Measurements from ENCODE around the gene KANSL1L. TPM values are rescaled to one million over a fixed set of nuclear protein-coding genes. Genes with fewer than 3 reads are reported as not detected.

The KANSL1L gene
- total RNA-seq, 2 experiments from 2014 or later, result 4.8 to 5.4 TPM

DNA sequence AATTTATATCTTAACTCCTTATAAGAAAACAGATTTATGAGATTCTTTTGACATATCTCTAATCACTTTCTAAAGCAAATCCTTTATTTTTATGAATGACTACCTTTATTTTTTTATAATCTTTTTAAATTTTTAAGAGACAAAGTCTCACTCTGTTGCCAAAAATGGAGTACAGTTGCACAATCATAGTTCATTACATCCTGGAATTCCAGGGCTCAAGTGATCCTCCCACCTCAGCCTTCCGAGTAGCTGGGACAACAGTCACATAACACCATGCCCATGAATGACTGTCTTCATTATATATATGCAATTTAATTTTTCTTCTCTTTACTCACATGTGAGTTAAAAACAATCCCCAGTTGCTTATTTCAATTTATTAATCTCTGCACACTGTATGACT lies 32.3 kb upstream of the KANSL1L start:
- ChIA-PET POLR2A (no interaction called here), CTCF (interaction anchor here (1.0 to 1.3 kb wide), 3 partner anchors 226 to 780 kb away, joined by 3 to 8 read pairs (median 4); partner anchors contain the start of gene MAP2)
- H3K36me3 Mint-ChIP-seq (ENCODE audit: low read depth), result no peaks in the 10 kb centered on the region
- no peak overlapping the region for H3K27ac Mint-ChIP-seq
- no peak overlapping the region for H3K4me3 Mint-ChIP-seq
- no peak for TF ChIP-seq CTCF (IDR thresholded peaks at IDR 0.05)
- H3K4me1 Mint-ChIP-seq (ENCODE audit: low read depth), result no peaks in the 10 kb centered on the region
- intact Hi-C loops (cut with micrococcal nuclease), result no loop called here
- no peak for ATAC-seq
- no peaks in the 10 kb centered on the region for H3K9me3 Mint-ChIP-seq
- no peak for DNase-seq
- H3K27me3 Mint-ChIP-seq, result peaks cover 12% of the 10 kb centered on the region

- Mint-ChIP-seq H3K4me3 (no peak overlapping the region), H3K4me1 (ENCODE audit: low read depth) (no peaks in the 10 kb centered on the region), H3K9me3 (no peaks in the 10 kb centered on the region), H3K27ac (no peak overlapping the region), H3K27me3 (peaks cover 12% of the 10 kb centered on the region), H3K36me3 (ENCODE audit: low read depth) (no peaks in the 10 kb centered on the region)
- intact Hi-C loops (cut with micrococcal nuclease), result no loop called here
- ChIA-PET CTCF (interaction anchor here (1.0 kb wide), 1 partner anchor 226 kb away, joined by 3 read pairs; no protein-coding TSS in a partner anchor), POLR2A (no interaction called here)
- no peak for DNase-seq
- no peak for TF ChIP-seq CTCF (IDR thresholded peaks at IDR 0.05)
- ATAC-seq, result no peak
These were observed 31.9 kb upstream of the KANSL1L start for GRCh38 chr2:210203147-210203546.

GRCh38 chr2:210199854-210200253 lies 28.6 kb upstream of the KANSL1L start:
- Mint-ChIP-seq H3K9me3 (no peaks in the 10 kb centered on the region), H3K36me3 (ENCODE audit: low read depth) (no peaks in the 10 kb centered on the region)

GRCh38 chr2:210199186-210199765 lies 28.1 kb upstream of the KANSL1L start:
- Mint-ChIP-seq H3K4me1 (ENCODE audit: low read depth) (no peaks in the 10 kb centered on the region), H3K4me3 (no peak overlapping the region), H3K36me3 (ENCODE audit: low read depth) (no peaks in the 10 kb centered on the region), H3K9me3 (no peaks in the 10 kb centered on the region), H3K27ac (no peak overlapping the region), H3K27me3 (peaks cover 5% of the 10 kb centered on the region)
- DNase-seq, result no peak
- POLR2A ChIA-PET, result interaction anchor here (0.6 kb wide), 1 partner anchor 118 kb away, joined by 4 read pairs; no protein-coding TSS in a partner anchor
- ATAC-seq, result no peak
- TF ChIP-seq CTCF (IDR thresholded peaks at IDR 0.05), result peak; percentile 79
- CTCF ChIA-PET, result interaction anchor here (0.7 to 2.7 kb wide), 28 partner anchors 9 to 1804 kb away, joined by 3 to 47 read pairs (median 4); partner anchors contain the start of genes ACADL and RPE
- intact Hi-C loops (cut with micrococcal nuclease), result no loop called here

More at GRCh38 chr2:210199854-210200253, 28.6 kb upstream of the KANSL1L start:
- CTCF ChIA-PET, result interaction anchor here (1.1 to 2.7 kb wide), 3 partner anchors 223 to 303 kb away, joined by 3 to 47 read pairs (median 4); no protein-coding TSS in a partner anchor
- no peak overlapping the region for H3K27ac Mint-ChIP-seq
- POLR2A ChIA-PET, result interaction anchor here (0.6 kb wide), 1 partner anchor 118 kb away, joined by 4 read pairs; no protein-coding TSS in a partner anchor
- H3K27me3 Mint-ChIP-seq, result peaks cover 5% of the 10 kb centered on the region
- intact Hi-C loops (cut with micrococcal nuclease), result no loop called here
- H3K4me3 Mint-ChIP-seq, result no peak overlapping the region
- no peaks in the 10 kb centered on the region for H3K4me1 Mint-ChIP-seq (ENCODE audit: low read depth)
- ATAC-seq (no peak), DNase-seq (no peak)
- TF ChIP-seq CTCF (IDR thresholded peaks at IDR 0.05), result no peak

- peaks cover 5% of the 10 kb centered on the region for H3K27me3 Mint-ChIP-seq
- ChIA-PET CTCF (interaction anchor here (0.7 to 2.7 kb wide), 24 partner anchors 8 to 1803 kb away, joined by 3 to 47 read pairs (median 4); partner anchors contain the start of genes ACADL and RPE), POLR2A (no interaction called here)
- intact Hi-C loops (cut with micrococcal nuclease), result no loop called here
- TF ChIP-seq CTCF (IDR thresholded peaks at IDR 0.05), result no peak
- ATAC-seq (no peak), DNase-seq (no peak)
- no peaks in the 10 kb centered on the region for H3K4me1 Mint-ChIP-seq (ENCODE audit: low read depth)
- H3K36me3 Mint-ChIP-seq (ENCODE audit: low read depth), result no peaks in the 10 kb centered on the region
- H3K4me3 Mint-ChIP-seq, result no peak overlapping the region
- no peak overlapping the region for H3K27ac Mint-ChIP-seq
- no peaks in the 10 kb centered on the region for H3K9me3 Mint-ChIP-seq
These were observed 27.1 kb upstream of the KANSL1L start for GRCh38 chr2:210198326-210198725.
